ENCODE data around the gene HRAS. TPM values are rescaled to one million over a fixed set of nuclear protein-coding genes. Genes with fewer than 3 reads are reported as not detected.

The HRAS gene
- total RNA-seq, 4 donors from 2014 or later = 41.1 to 68.0 (median 53.8) TPM

DNA sequence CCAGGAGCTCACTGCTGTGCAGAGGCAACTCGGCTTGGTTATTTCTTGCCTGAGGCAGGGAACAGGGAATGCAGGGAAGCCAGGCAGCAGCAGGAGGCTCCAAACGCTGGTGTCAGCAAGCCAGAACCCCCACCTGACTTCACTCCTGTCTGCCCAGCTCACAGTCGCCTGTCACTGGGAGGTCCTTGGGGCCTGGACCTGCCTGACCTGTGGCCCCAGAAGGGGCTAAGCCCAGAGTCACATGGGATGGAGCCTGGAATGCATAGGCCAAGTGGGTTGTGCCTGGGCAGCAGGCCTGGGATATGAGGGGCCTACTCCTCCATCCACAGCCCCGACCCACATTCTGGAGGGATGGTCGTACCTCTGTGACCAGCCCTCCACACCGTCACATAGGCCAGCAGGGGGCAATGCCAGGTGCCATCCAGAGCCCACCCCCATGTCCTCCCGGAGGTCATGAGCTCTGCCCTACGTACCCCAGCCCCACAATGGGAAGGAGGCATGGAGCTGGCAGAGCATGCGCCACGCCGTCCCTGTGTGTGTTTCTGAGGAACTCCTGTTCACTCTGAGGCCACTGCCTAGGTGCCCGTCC is 30.6 kb upstream of the HRAS start:
- H3K36me3 ChIP-seq = no peaks in the 10 kb centered on the region
- TF ChIP-seq POLR2A (IDR thresholded peaks at IDR 0.05) (no peak), EP300 (IDR thresholded peaks at IDR 0.05) (no peak), POLR2AphosphoS5 (IDR thresholded peaks at IDR 0.05) (no peak)
- TF ChIP-seq, protein P1, sequence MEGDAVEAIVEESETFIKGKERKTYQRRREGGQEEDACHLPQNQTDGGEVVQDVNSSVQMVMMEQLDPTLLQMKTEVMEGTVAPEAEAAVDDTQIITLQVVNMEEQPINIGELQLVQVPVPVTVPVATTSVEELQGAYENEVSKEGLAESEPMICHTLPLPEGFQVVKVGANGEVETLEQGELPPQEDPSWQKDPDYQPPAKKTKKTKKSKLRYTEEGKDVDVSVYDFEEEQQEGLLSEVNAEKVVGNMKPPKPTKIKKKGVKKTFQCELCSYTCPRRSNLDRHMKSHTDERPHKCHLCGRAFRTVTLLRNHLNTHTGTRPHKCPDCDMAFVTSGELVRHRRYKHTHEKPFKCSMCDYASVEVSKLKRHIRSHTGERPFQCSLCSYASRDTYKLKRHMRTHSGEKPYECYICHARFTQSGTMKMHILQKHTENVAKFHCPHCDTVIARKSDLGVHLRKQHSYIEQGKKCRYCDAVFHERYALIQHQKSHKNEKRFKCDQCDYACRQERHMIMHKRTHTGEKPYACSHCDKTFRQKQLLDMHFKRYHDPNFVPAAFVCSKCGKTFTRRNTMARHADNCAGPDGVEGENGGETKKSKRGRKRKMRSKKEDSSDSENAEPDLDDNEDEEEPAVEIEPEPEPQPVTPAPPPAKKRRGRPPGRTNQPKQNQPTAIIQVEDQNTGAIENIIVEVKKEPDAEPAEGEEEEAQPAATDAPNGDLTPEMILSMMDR (IDR thresholded peaks at IDR 0.05) = no peak
- peak overlapping the region in 1 of 4 donors; percentile 19 for H3K27ac ChIP-seq
- peaks cover 0 to 38% (median 11%) of the 10 kb centered on the region in 3 donors for H3K4me1 ChIP-seq
- no peak overlapping the region for H3K4me3 ChIP-seq
- no peak for ATAC-seq
- H3K9me3 ChIP-seq = no peaks in the 10 kb centered on the region
- no peaks in the 10 kb centered on the region for H3K27me3 ChIP-seq
- 74 to 92% methylated on average over 2 to 4 of the region's 12 CpGs for WGBS, 2 donors (ENCODE audit: low coverage in 1 of 2)

DNA sequence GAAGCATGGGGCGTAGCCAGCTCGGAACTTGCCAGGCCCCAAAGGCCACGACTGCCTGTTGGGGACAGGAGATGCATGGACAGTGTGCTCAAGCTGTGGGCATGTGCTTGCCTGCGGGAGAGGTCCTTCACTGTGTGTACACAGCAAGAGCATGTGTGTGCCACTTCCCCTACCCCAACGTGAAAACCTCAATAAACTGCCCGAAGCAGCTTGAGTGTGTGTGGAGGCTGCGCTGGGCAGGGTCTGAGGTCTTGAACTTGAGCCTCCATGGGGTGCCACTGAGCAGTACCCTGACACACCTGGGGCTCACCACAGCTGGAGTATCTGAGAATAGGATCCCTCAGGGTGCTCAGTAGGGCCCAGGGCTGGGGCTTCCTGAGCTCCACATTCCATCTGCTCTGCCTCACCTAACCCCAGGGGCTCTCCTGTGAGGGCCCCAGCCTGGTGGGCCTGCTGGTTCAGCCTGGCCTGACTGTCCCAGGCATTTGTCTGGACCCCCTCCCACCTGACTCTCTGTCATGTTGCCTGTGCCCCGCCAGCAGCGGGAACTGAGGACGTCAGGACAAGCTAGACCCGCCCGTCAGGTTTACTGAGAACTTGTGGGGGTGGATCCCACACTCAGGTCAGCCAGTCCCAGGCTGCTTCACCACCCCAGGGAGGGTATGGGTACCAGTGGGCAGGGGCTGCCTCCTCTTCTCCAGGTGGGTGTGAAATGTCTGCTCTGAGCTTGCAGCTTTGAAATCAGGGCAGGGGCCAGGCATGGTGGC is 28.6 kb upstream of the HRAS start:
- H3K27me3 ChIP-seq = peaks cover 9% of the 10 kb centered on the region
- WGBS, 2 donors (ENCODE audit: low coverage in 1 of 2) = no CpG with 5 or more reads among the region's 12 CpGs
- no peaks in the 10 kb centered on the region for H3K36me3 ChIP-seq
- no peak for ATAC-seq
- peaks cover 0 to 40% (median 11%) of the 10 kb centered on the region in 3 donors for H3K4me1 ChIP-seq
- H3K27ac ChIP-seq = no peak overlapping the region
- TF ChIP-seq, protein P1 (IDR thresholded peaks at IDR 0.05) = no peak
- no peak for TF ChIP-seq EP300 (IDR thresholded peaks at IDR 0.05)
- no peak for TF ChIP-seq POLR2AphosphoS5 (IDR thresholded peaks at IDR 0.05)
- no peak for TF ChIP-seq POLR2A (IDR thresholded peaks at IDR 0.05)
- H3K9me3 ChIP-seq = no peaks in the 10 kb centered on the region
- H3K4me3 ChIP-seq = no peak overlapping the region

DNA sequence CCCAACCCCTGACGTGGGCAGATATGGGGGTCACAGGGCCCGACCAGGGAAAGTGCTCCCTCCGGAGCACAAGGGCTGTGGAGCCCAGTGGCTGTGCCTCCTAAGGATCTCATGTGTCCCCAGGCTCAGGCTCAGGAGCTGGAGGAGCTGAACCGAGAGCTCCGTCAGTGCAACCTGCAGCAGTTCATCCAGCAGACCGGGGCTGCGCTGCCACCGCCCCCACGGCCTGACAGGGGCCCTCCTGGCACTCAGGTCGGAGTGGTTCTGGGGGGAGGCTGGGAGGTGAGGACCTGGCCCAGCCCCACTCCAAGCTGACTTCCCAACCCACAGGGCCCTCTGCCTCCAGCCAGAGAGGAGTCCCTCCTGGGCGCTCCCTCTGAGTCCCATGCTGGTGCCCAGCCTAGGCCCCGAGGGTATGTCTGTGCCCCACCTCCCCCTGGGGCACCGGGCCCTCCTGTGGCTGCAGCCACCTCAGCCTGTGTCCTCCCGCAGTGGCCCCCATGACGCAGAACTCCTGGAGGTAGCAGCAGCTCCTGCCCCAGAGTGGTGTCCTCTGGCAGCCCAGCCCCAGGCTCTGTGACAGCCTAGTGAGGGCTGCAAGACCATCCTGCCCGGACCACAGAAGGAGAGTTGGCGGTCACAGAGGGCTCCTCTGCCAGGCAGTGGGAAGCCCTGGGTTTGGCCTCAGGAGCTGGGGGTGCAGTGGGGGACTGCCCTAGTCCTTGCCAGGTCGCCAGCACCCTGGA is 27.9 kb upstream of the HRAS start:
- Histone ChIP-seq H3K27me3 (peaks cover 17% of the 10 kb centered on the region), H3K27ac (no peak overlapping the region), H3K4me3 (no peak overlapping the region), H3K9me3 (no peaks in the 10 kb centered on the region), H3K36me3 (no peaks in the 10 kb centered on the region), H3K4me1 (peaks cover 0 to 37% (median 10%) of the 10 kb centered on the region in 3 donors)
- ATAC-seq = no peak
- no peak for TF ChIP-seq EP300 (IDR thresholded peaks at IDR 0.05)
- no peak for TF ChIP-seq POLR2AphosphoS5 (IDR thresholded peaks at IDR 0.05)
- no CpG with 5 or more reads among the region's 18 CpGs for whole genome bisulfite sequencing, 2 donors (ENCODE audit: low coverage in 1 of 2)

DNA sequence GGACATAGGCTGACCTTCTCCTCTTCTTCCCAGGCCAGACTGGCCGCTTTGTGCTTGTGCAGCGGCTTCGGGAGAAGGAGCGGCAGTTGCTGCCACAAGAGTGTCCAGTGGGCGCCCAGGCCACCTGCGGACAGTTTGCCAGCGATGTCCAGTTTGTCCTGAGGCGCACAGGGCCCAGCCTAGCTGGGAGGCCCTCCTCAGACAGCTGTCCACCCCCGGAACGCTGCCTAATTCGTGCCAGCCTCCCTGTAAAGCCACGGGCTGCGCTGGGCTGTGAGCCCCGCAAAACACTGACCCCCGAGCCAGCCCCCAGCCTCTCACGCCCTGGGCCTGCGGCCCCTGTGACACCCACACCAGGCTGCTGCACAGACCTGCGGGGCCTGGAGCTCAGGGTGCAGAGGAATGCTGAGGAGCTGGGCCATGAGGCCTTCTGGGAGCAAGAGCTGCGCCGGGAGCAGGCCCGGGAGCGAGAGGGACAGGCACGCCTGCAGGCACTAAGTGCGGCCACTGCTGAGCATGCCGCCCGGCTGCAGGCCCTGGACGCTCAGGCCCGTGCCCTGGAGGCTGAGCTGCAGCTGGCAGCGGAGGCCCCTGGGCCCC is 26.8 kb upstream of the HRAS start:
- Histone ChIP-seq H3K27me3 (peaks cover 27% of the 10 kb centered on the region), H3K4me3 (no peak overlapping the region), H3K9me3 (no peaks in the 10 kb centered on the region), H3K27ac (no peak overlapping the region), H3K4me1 (peaks cover 0 to 28% (median 5%) of the 10 kb centered on the region in 3 donors), H3K36me3 (no peaks in the 10 kb centered on the region)
- TF ChIP-seq, protein P1 (IDR thresholded peaks at IDR 0.05) = no peak
- TF ChIP-seq EP300 (IDR thresholded peaks at IDR 0.05) = no peak
- TF ChIP-seq POLR2A (IDR thresholded peaks at IDR 0.05) = no peak
- no peak for TF ChIP-seq POLR2AphosphoS5 (IDR thresholded peaks at IDR 0.05)
- no peak for ATAC-seq
- no CpG with 5 or more reads among the region's 29 CpGs for WGBS, 2 donors (ENCODE audit: low coverage in 1 of 2)

Measured in gastroesophageal sphincter (tissue), 4 donors.